SU-DHL-6 (cell line): ENCODE data around the gene SERPINA1.
A peak's percentile ranks its signal among the peaks of the same experiment; 100 is the strongest.

ENCODE experiments used
- H2AFZ ChIP-seq: fragments of 200-600 bp; sonication (generic); 2 replicates; pipeline ENCODE4 v1.6.1; 2014; ENCODE audit warnings: low read depth, mild to moderate bottlenecking, moderate library complexity, mixed read lengths, antibody characterized with exemption, low read length; ENCODE audit not compliant: severe bottlenecking
- H3F3A ChIP-seq: fragments of 200-600 bp; shearing (Covaris generic); 2 replicates; pipeline ENCODE4 v1.6.0; 2016; ENCODE audit warnings: antibody characterized with exemption, mild to moderate bottlenecking; ENCODE audit not compliant: insufficient read depth
- H3K27ac ChIP-seq: fragments of 200-600 bp; sonication (generic); 2 replicates; pipeline ENCODE4 v1.5.1; 2016; ENCODE audit warnings: low read depth, mild to moderate bottlenecking, low read length, moderate library complexity, mixed read lengths
- H3K27me3 ChIP-seq: fragments of 200-600 bp; sonication (generic), shearing (Covaris generic); 2 replicates; pipeline ENCODE4 v1.6.0; 2014; ENCODE audit warnings: mild to moderate bottlenecking, low read length
- H3K36me3 ChIP-seq: fragments of 200-600 bp; sonication (generic); 2 replicates; pipeline ENCODE4 v1.6.1; 2014; ENCODE audit warnings: mild to moderate bottlenecking, low read length, mixed read lengths
- H3K4me2 ChIP-seq: fragments of 300-600, 200-600 bp; shearing (Covaris generic), sonication (generic); 2 replicates; pipeline ENCODE4 v1.6.0; 2014; ENCODE audit warnings: low read length, low read depth, mild to moderate bottlenecking; ENCODE audit not compliant: poor library complexity, severe bottlenecking
- H3K4me3 ChIP-seq: fragments of 200-600 bp; sonication (generic); 2 replicates; pipeline ENCODE4 v1.5.1; 2014; ENCODE audit warnings: antibody characterized with exemption, low read length, mild to moderate bottlenecking, mixed read lengths; ENCODE audit not compliant: insufficient read depth, poor library complexity, severe bottlenecking
- H3K79me2 ChIP-seq: fragments of 200-600 bp; sonication (generic); 2 replicates; pipeline ENCODE4 v1.6.1; 2014; ENCODE audit warnings: mild to moderate bottlenecking, low read length, moderate library complexity; ENCODE audit not compliant: insufficient read depth
- H3K9ac ChIP-seq: fragments of 200-600 bp; sonication (generic); 2 replicates; pipeline ENCODE4 v1.7.0; 2014; ENCODE audit warnings: mild to moderate bottlenecking, low read length
- H3K9me2 ChIP-seq: fragments of 200-600 bp; sonication (generic); replicated peaks from 2 replicates; pipeline ENCODE4 v1.6.1; 2014; ENCODE audit warnings: low read length; ENCODE audit not compliant: insufficient read depth
- H3K9me3 ChIP-seq: fragments of 200-600 bp; sonication (generic); 2 replicates; pipeline ENCODE4 v1.6.1; 2014; ENCODE audit warnings: low read length, mixed read lengths; ENCODE audit not compliant: insufficient read depth
- H4K20me1 ChIP-seq: fragments of 200-600 bp; sonication (generic); 2 replicates; pipeline ENCODE4 v1.6.1; 2014; ENCODE audit warnings: low read depth, mild to moderate bottlenecking, antibody characterized with exemption, low read length, moderate library complexity, mixed read lengths
- CTCF ChIP-seq: fragments of 200-600 bp; sonication (generic); IDR thresholded peaks from one replicate; pipeline ENCODE4 v1.5.1; 2017; ENCODE audit warnings: antibody characterized with exemption, mild to moderate bottlenecking, low read length, moderate library complexity; ENCODE audit not compliant: insufficient read depth, poor library complexity, severe bottlenecking
- EZH2phosphoT487 ChIP-seq: fragments of 200-600 bp; sonication (generic), shearing (Covaris generic); conservative IDR thresholded peaks from 2 replicates; pipeline ENCODE4 v1.6.1; 2018; ENCODE audit warnings: mild to moderate bottlenecking, antibody characterized with exemption, low read length, moderate library complexity, mixed read lengths

The SERPINA1 gene

GRCh38 chr14:94426526-94426925, 38.1 kb upstream of the SERPINA1 start:
- no peaks in the 10 kb centered on the region for H3K36me3 ChIP-seq
- H3K4me3 ChIP-seq, result no peak overlapping the region
- no peaks in the 10 kb centered on the region for H3K79me2 ChIP-seq
- H3K4me2 ChIP-seq, result no peak overlapping the region
- no peaks in the 10 kb centered on the region for H3K9me3 ChIP-seq
- no peaks in the 10 kb centered on the region for H3K27me3 ChIP-seq
- H3F3A ChIP-seq, result no peaks in the 10 kb centered on the region
- no peaks in the 10 kb centered on the region for H3K9me2 ChIP-seq
- TF ChIP-seq CTCF (no peak), EZH2phosphoT487 (no peak)
- no peak overlapping the region for H3K27ac ChIP-seq
- no peak overlapping the region for H2AFZ ChIP-seq
- no peak overlapping the region for H3K9ac ChIP-seq
- H4K20me1 ChIP-seq, result no peaks in the 10 kb centered on the region

GRCh38 chr14:94424371-94424770, 36.0 kb upstream of the SERPINA1 start:
- Histone ChIP-seq H3K9me3 (no peaks in the 10 kb centered on the region), H3K9ac (no peak overlapping the region), H2AFZ (no peak overlapping the region), H3K4me3 (no peak overlapping the region), H4K20me1 (no peaks in the 10 kb centered on the region), H3K27me3 (no peaks in the 10 kb centered on the region), H3K36me3 (no peaks in the 10 kb centered on the region), H3K4me2 (no peak overlapping the region), H3K27ac (no peak overlapping the region), H3F3A (no peaks in the 10 kb centered on the region), H3K9me2 (no peaks in the 10 kb centered on the region), H3K79me2 (no peaks in the 10 kb centered on the region)
- TF ChIP-seq CTCF (no peak), EZH2phosphoT487 (no peak)

- H3K4me2 ChIP-seq, result no peak overlapping the region
- H3K27ac ChIP-seq, result no peak overlapping the region
Observed at GRCh38 chr14:94423453-94424056, 35.2 kb upstream of the SERPINA1 start.

More at GRCh38 chr14:94423453-94424056, 35.2 kb upstream of the SERPINA1 start:
- Histone ChIP-seq H3K9me3 (0 out of 2 replicates have a peak, but pooled peaks cover 3% of the 10 kb centered on the region), H3K4me3 (no peak overlapping the region), H3K9me2 (no peaks in the 10 kb centered on the region), H3K27me3 (no peaks in the 10 kb centered on the region), H3F3A (no peaks in the 10 kb centered on the region), H4K20me1 (no peaks in the 10 kb centered on the region), H2AFZ (no peak overlapping the region), H3K9ac (no peak overlapping the region), H3K79me2 (no peaks in the 10 kb centered on the region), H3K36me3 (no peaks in the 10 kb centered on the region)
- peak; percentile 93 for TF ChIP-seq CTCF
- TF ChIP-seq EZH2phosphoT487, result no peak
